T-helper 17 cell (primary cell): ENCODE results near the gene USP12. TPM values are rescaled to one million over a fixed set of nuclear protein-coding genes. Genes with fewer than 3 reads are reported as not detected.
"Not testable (repeated sequence)": the region's sequence is repeated elsewhere in the genome, so short reads cannot be mapped to it uniquely, and the experiment has no call there.

Experiments
- ATAC-seq: fragments of 150-1000 bp; cut with Tn5 transposase; 2 replicates; pipeline ENCODE4 v1.10.0; 2021; ENCODE audit warnings: mild to moderate bottlenecking, moderate library complexity
- DNase-seq, 3 donors: peaks; one replicate each; pipeline versions ENCODE4 v3.0.0 to v3.0.0-alpha.2; 2020 to 2021
- H3K9me3 ChIP-seq: one replicate; pipeline ENCODE4 v1.7.0; 2013; ENCODE audit warnings: low read length, mild to moderate bottlenecking; ENCODE audit not compliant: control insufficient read depth, poor library complexity, severe bottlenecking
- H3K27ac Mint-ChIP-seq: one replicate; pipeline ENCODE4 v1.8.0; 2022; ENCODE audit warnings: mild to moderate bottlenecking, moderate library complexity, mixed read lengths
- H3K27me3 Mint-ChIP-seq: one replicate; pipeline ENCODE4 v1.8.0; 2022; ENCODE audit warnings: mixed read lengths
- H3K36me3 Mint-ChIP-seq: one replicate; pipeline ENCODE4 v1.8.0; 2022; ENCODE audit warnings: low read depth, mixed read lengths
- H3K4me1 Mint-ChIP-seq: one replicate; pipeline ENCODE4 v1.8.0; 2022; ENCODE audit warnings: mild to moderate bottlenecking, mixed read lengths
- H3K4me3 Mint-ChIP-seq: one replicate; pipeline ENCODE4 v1.8.0; 2022; ENCODE audit warnings: mild to moderate bottlenecking, moderate library complexity, mixed read lengths
- total RNA-seq, 4 donors: library from RNA in 2 of 4; stranded (reverse) in 2 of 4; gene quantifications; one replicate each; pipeline ENCODE4 v1.2.3 and lab custom pipeline; 2022 to 2026

USP12 gene, protein sequence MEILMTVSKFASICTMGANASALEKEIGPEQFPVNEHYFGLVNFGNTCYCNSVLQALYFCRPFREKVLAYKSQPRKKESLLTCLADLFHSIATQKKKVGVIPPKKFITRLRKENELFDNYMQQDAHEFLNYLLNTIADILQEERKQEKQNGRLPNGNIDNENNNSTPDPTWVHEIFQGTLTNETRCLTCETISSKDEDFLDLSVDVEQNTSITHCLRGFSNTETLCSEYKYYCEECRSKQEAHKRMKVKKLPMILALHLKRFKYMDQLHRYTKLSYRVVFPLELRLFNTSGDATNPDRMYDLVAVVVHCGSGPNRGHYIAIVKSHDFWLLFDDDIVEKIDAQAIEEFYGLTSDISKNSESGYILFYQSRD
- 10 to 100 TPM; 36.6 to 44.5 TPM for total RNA-seq
- total RNA-seq (lab: John Stamatoyannopoulos, UW) = 61.1 to 61.4 reads per million in 2 donors

DNA sequence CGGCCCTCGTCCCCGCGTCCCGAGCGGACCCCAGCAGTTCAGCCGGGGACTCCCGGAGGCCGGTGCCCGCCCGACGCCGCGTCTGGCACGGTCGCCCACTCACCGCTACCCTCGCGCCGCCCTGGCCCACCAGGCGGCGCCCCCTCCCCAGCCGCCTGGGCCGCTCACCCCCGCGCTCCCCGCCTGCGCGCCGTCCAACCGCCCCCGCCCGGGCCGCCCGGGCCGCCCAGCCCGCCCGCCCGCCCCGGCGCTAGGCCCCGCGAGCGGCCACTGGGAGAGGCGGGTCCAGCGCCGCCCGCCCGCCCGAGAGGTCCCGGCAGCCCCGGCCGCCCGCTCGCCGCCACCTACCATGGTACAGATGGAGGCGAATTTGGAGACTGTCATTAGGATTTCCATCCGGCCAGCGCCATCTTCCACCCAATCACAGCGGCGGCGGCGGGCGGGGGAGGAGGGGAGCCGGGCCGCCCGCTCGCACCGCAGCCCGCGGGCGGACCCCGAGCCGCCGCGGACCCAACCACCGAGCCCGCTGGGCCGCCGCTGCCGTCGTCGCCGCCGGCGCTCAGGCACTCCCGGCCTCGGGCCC, at the start of gene USP12:
USP12 (minus strand) TSS at position 568 of the 583 bp plus-strand sequence; CDS start at position 396, 172 bp downstream.
- ATAC-seq (peak; percentile 0), DNase-seq (peak in 2 of 3 donors; percentile 6 to 28)
- Mint-ChIP-seq H3K4me3 (peak within 1 kb of the TSS; percentile 99), H3K27me3 (no peaks in the 10 kb centered on the region), H3K27ac (peak within 1 kb of the TSS; percentile 97), H3K4me1 (peaks cover 32% of the 10 kb centered on the region), H3K36me3 (peaks cover 2% of the 10 kb centered on the region)
- H3K9me3 ChIP-seq = no peaks in the 10 kb centered on the region

DNA sequence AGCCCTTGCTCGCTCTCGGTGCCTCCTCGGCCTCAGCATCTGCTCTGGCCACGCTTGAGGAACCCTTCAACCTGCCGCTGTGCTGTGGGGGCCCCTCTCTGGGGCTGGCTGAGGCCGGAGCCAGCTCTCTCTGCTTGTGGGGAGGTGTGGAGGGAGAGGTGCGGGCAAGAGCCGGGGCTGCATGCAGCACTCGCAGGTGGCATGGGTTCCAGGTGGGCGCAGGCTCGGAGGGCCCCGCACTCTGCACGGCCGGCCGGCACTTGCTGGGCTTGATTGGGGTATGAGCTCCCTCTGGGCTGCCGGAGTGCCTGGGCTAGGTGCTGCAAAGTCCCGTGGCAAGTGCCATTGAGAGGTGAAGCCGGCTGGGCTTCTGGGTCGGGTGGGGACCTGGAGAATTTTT, 48.0 kb upstream of the USP12 start:
- no peaks in the 10 kb centered on the region for H3K36me3 Mint-ChIP-seq
- H3K27ac Mint-ChIP-seq = no peak overlapping the region
- peaks cover 22% of the 10 kb centered on the region for H3K27me3 Mint-ChIP-seq
- H3K9me3 ChIP-seq = no peaks in the 10 kb centered on the region
- DNase-seq (no peak), ATAC-seq (no peak)
- H3K4me1 Mint-ChIP-seq = no peaks in the 10 kb centered on the region
- no peak overlapping the region for H3K4me3 Mint-ChIP-seq

DNA sequence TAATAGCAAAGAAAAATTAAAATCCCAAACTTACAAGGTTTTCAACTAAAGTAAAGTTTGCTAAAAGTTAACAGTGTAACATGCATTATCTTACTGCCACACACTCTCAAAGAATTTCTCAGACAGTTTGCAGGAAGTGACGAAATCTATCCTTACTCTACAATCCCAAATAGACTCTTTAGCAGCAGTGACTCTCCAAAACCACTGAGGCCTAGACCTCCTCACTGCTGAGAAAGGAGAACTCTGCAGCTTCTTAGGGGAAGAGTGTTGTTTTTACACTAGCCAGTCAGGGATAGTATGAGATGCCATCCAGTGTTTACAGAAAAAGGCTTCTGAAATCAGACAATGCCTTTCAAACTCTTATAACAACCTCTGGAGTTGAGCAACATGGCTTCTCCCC, 47.2 kb upstream of the USP12 start:
- not testable (repeated sequence) for H3K9me3 ChIP-seq, H3K27ac Mint-ChIP-seq, H3K4me3 Mint-ChIP-seq, H3K36me3 Mint-ChIP-seq, H3K4me1 Mint-ChIP-seq, ATAC-seq, DNase-seq
- peaks cover 15% of the 10 kb centered on the region for H3K27me3 Mint-ChIP-seq

DNA sequence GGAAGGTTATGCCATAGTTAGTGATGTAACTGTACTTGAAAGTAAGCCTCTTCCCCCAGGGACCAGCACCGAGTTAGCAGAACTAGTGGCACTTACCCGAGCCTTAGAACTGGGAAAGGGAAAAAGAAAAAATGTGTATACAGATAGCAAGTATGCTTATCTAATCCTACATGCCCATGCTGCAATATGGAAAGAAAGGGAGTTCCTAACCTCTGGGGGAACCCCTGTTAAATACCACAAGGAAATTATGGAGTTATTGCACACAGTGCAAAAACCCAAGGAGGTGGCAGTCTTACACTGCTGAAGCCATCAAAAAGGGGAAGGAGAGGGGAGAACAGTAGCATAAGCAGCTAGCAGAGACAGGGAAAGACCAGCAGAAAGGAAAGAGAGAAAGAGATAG, 46.2 kb upstream of the USP12 start:
- H3K27ac Mint-ChIP-seq, ATAC-seq, H3K4me1 Mint-ChIP-seq, H3K9me3 ChIP-seq, DNase-seq, H3K4me3 Mint-ChIP-seq, H3K36me3 Mint-ChIP-seq: not testable (repeated sequence)
- peaks cover 10% of the 10 kb centered on the region for H3K27me3 Mint-ChIP-seq

DNA sequence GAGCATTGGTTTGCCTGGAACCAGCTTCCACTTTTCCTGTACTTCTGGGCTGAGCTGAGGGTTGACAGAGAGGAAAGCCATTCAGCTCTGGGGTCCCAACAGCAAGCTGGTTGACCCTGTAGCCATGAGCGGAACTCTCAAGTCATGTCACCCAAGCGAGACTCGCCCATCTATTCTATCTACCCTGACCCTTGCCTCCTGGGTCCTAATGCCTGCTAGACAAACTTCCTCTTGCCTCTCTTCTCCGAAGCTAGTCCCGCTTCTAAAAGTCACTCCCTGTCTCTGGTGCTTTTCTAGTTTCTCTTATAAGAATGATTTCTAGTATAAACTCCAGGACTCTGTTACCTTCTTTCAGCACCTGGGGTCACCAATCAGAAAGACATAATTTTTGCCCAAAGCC, 41.8 kb upstream of the USP12 start:
- H3K27ac Mint-ChIP-seq, H3K4me1 Mint-ChIP-seq, H3K4me3 Mint-ChIP-seq: not testable (repeated sequence)

DNA sequence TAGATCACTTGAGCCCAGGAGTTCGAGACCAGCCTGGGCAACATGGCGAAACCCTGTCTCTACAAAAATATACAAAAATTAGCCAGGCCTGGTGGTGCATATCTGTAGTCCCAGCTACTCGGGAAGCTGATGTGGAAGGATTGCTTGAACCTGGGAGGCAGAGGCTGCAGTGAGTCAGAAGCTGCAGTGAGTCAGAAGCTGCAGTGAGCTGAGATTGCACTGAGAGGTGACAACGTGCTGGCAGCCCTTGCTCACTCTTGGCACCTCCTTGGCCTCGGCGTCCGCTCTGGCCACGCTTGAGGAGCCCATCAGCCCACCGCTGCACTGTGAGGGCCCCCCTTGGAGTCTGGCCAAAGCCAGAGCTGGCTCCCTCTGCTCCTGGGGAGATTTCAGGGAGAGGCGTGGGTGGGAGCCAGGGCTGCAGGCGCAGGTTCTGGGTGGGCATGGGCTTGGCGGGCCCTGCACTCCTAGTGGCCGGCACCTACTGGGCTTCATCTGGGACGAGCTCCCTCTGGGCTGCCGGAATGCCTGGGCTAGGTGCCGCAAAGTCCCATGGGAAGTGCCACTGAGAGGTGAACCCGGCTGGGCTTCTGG, 40.3 kb upstream of the USP12 start:
- no peaks in the 10 kb centered on the region for H3K9me3 ChIP-seq

More for the DNA sequence above, 41.8 kb upstream of the USP12 start:
- not testable (repeated sequence) for H3K36me3 Mint-ChIP-seq, ATAC-seq, DNase-seq, H3K9me3 ChIP-seq, H3K27me3 Mint-ChIP-seq

DNA sequence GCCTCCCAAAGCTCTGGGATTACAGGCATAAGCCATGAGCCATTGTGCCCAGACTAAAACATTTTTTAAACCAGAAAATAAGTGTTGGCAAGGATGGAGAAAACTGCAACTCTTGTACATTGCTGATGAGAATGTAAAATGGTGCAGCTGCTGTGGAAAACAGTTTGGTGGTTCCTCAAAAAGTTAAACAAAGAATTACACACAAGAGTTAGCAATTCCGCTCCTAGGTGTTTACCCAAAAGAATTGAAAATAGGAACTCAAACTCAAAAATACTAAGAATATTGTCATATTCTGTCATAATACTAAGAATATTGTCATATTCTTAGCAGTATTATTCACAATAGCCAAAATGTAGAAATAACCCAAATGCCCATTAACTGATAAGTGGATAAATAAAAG, 39.7 kb upstream of the USP12 start:
- H3K9me3 ChIP-seq = no peaks in the 10 kb centered on the region

More for the DNA sequence above, 40.3 kb upstream of the USP12 start:
- H3K27me3 Mint-ChIP-seq = no peaks in the 10 kb centered on the region
- no peak for ATAC-seq
- no peak overlapping the region for H3K27ac Mint-ChIP-seq
- H3K36me3 Mint-ChIP-seq = peaks cover 2% of the 10 kb centered on the region
- no peak overlapping the region for H3K4me3 Mint-ChIP-seq
- H3K4me1 Mint-ChIP-seq = no peaks in the 10 kb centered on the region
- no peak for DNase-seq

DNA sequence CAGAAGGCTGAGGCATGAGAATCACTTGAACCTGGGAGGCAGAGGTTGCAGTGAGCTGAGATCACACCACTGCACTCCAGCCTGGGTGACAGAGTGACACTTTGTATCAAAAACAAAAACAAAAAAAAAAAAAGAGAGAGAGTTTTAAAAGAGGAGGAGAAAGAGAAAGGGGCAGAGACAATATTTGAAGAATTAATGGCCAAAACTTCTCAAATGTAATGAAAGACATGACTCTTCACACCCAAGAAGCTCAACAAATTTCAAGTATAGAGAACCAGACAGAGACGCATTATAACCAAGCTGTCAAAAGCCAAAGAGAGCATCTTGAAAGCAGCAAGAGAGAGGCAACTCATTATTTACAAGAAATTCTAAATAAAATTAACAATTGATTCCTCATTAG, 36.9 kb upstream of the USP12 start:
- H3K4me3 Mint-ChIP-seq = no peak overlapping the region
- DNase-seq (no peak), ATAC-seq (no peak)
- H3K9me3 ChIP-seq = no peaks in the 10 kb centered on the region
- H3K27ac Mint-ChIP-seq = no peak overlapping the region
- no peaks in the 10 kb centered on the region for H3K27me3 Mint-ChIP-seq
- peaks cover 2% of the 10 kb centered on the region for H3K36me3 Mint-ChIP-seq
- H3K4me1 Mint-ChIP-seq = no peaks in the 10 kb centered on the region

More for the DNA sequence above, 39.7 kb upstream of the USP12 start:
- H3K4me3 Mint-ChIP-seq = no peak overlapping the region
- no peaks in the 10 kb centered on the region for H3K27me3 Mint-ChIP-seq
- DNase-seq (no peak), ATAC-seq (no peak)
- H3K4me1 Mint-ChIP-seq = no peaks in the 10 kb centered on the region
- H3K27ac Mint-ChIP-seq = no peak overlapping the region
- peaks cover 2% of the 10 kb centered on the region for H3K36me3 Mint-ChIP-seq

DNA sequence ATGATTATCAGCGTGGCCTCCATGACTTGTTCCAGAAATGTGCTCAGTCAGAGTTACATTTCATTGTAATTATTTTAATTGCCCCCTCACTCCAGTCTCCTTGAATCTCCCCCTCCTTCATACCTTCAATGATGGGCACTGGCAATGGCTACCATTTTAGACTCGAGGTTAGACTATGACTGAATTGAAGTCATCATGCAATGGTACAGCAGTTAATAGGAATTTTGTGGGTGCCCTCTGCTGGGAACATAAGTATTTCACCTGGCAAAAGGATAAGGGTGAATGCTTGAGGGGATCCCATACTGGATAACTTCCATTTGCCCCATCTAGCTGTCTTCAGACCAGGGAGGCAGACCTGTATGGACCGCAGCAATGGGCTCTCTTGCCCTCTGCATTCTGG, 32.2 kb upstream of the USP12 start:
- no peaks in the 10 kb centered on the region for H3K4me1 Mint-ChIP-seq
- ATAC-seq (no peak), DNase-seq (no peak)
- no peak overlapping the region for H3K4me3 Mint-ChIP-seq
- no peaks in the 10 kb centered on the region for H3K9me3 ChIP-seq
- no peak overlapping the region for H3K27ac Mint-ChIP-seq
- H3K27me3 Mint-ChIP-seq = peaks cover 13% of the 10 kb centered on the region
- H3K36me3 Mint-ChIP-seq = peaks cover 2% of the 10 kb centered on the region

DNA sequence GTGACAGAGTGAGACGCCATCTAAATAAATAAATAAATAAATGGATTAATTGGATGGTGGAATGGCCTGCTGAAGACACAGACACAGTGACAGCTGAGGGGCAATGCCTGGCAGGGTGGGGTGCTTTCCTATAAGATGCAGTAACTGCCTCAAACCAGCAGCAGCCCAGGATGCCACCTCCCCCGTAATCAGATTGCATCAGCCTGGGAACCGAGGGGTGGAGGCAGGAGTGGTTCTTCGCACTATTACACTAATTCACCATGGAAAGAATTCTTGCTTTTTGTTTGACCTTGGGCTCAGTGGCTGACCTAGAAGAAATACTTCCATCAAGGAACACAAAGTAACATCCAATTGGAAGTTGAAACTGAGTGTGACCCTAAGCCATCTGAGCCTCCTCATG, 31.6 kb upstream of the USP12 start:
- H3K27me3 Mint-ChIP-seq = peaks cover 13% of the 10 kb centered on the region
- ATAC-seq (no peak), DNase-seq (no peak)
- no peaks in the 10 kb centered on the region for H3K36me3 Mint-ChIP-seq
- no peak overlapping the region for H3K27ac Mint-ChIP-seq
- no peak overlapping the region for H3K4me3 Mint-ChIP-seq
- H3K4me1 Mint-ChIP-seq = no peaks in the 10 kb centered on the region
- H3K9me3 ChIP-seq = no peaks in the 10 kb centered on the region

DNA sequence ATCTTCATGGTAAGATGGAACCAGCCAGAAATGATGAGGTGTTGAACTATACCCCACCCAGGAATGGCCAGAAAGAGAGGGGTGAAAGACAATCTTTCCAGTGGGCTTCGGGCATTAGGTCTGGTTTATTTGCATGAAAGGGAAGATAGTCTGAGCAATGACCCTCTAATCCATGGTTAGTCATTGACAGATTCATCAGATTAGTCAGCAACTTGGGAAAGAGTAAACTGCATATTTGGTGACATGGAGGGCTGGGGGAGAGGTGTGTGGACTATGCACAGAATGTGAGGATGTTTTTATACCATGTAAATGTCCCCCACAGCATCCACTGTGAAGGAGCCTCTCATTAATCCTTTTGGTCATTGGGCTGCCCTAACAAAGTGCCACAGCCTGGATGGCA, 30.1 kb upstream of the USP12 start:
- DNase-seq (no peak), ATAC-seq (no peak)
- Mint-ChIP-seq H3K27ac (no peak overlapping the region), H3K4me3 (no peak overlapping the region), H3K4me1 (no peaks in the 10 kb centered on the region), H3K36me3 (no peaks in the 10 kb centered on the region), H3K27me3 (peaks cover 13% of the 10 kb centered on the region)
- no peaks in the 10 kb centered on the region for H3K9me3 ChIP-seq

DNA sequence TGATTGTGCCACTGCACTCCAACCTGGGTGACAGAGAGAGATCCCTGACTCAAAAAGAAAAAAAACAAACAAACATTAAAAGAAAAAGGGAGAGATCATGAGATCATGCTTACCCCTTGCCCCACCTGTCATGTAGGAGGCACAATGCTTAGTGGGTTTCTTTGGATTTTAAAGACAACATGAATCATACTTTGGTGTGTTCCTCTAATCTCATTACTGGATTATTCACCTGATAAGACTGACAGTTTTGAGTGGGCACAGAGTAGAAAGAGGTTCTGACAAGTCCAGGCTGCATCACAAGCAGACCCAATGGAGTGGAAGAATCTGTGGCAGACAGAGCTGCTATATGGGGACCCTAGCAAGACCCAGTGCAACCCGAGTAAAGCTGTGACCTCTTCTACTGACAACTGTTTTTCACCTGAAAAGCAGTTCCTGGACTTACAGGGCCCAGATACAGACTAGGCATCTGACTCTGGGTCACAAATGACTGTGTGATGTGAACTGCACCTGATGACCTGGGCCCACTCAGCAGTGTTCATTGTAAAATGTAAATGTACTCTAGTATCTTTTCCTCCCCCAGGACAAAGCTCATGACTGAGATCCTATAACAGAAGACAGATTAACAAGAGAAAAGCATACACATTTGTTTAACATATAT, 28.9 kb upstream of the USP12 start:
- H3K9me3 ChIP-seq = no peaks in the 10 kb centered on the region
- H3K27ac Mint-ChIP-seq = no peak overlapping the region
- DNase-seq = no peak
- H3K4me1 Mint-ChIP-seq = no peaks in the 10 kb centered on the region
- ATAC-seq = no peak
- H3K4me3 Mint-ChIP-seq = no peak overlapping the region
- H3K27me3 Mint-ChIP-seq = peaks cover 24% of the 10 kb centered on the region
- H3K36me3 Mint-ChIP-seq = peaks cover 2% of the 10 kb centered on the region

DNA sequence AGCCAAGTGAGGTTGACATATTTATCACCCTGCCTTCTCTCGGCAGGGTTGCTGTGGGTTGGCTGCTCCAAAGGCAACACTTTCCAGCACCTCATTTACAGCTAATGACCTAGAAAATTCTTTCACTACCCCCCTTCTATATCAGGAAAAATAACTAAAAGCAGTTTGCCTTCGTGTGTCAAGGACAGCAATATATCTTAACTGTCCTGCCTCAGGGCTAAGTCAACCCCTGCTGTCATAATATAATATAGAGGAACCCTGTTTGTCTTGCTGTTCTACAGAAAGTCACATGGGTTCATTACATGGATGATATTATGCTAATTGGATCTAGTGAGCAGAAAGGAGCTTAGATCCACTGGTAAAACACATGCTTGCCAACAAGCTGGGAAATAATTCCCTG, 28.1 kb upstream of the USP12 start:
- H3K4me1 Mint-ChIP-seq = no peaks in the 10 kb centered on the region
- no peak overlapping the region for H3K4me3 Mint-ChIP-seq
- H3K36me3 Mint-ChIP-seq = peaks cover 2% of the 10 kb centered on the region
- ATAC-seq (no peak), DNase-seq (no peak)
- H3K27ac Mint-ChIP-seq = no peak overlapping the region
- H3K27me3 Mint-ChIP-seq = peaks cover 30% of the 10 kb centered on the region
- H3K9me3 ChIP-seq = peaks cover 3% of the 10 kb centered on the region
